Neutrophil (primary cell): ENCODE measurements around the gene CD200.

Source experiments
- H3K27ac ChIP-seq: fragments of 200-600 bp; sonication (generic); 2 replicates; pipeline ENCODE4 v1.5.1; 2016; ENCODE audit warnings: mild to moderate bottlenecking, moderate library complexity
- H3K27me3 ChIP-seq: fragments of 200-600 bp; sonication (generic); 2 replicates; pipeline ENCODE4 v1.6.0; 2016; ENCODE audit warnings: mild to moderate bottlenecking
- H3K36me3 ChIP-seq: fragments of 200-600 bp; sonication (generic); 2 replicates; pipeline ENCODE4 v1.5.1; 2017
- H3K4me1 ChIP-seq, 2 experiments: fragments of 200-600 bp in 1 of 2; sonication (generic) in 1 of 2; 1 replicate in 1 of 2; 2 replicates in 1 of 2; pipeline versions ENCODE4 v1.5.1 to v1.6.1; 2013 to 2016; ENCODE audit warnings: low read depth in 1 of 2, low read length in 1 of 2, mild to moderate bottlenecking in 1 of 2, moderate library complexity in 1 of 2; ENCODE audit not compliant: control insufficient read depth in 1 of 2, insufficient read depth in 1 of 2
- H3K4me3 ChIP-seq, 2 experiments: fragments of 200-600 bp in 1 of 2; sonication (generic) in 1 of 2; 1 replicate in 1 of 2; 2 replicates in 1 of 2; pipeline ENCODE4 v1.5.1; 2013 to 2016; ENCODE audit warnings: low read depth in 1 of 2, low read length in 1 of 2, mild to moderate bottlenecking in 1 of 2, moderate library complexity in 1 of 2
- H3K9me3 ChIP-seq: fragments of 200-600 bp; sonication (generic); 2 replicates; pipeline ENCODE4 v1.5.1; 2016
- TF ChIP-seq, protein P1 (sequence below): fragments of 200-600 bp; sonication (generic); IDR thresholded peaks from 2 replicates; pipeline ENCODE4 v1.5.1; 2016; ENCODE audit warnings: antibody characterized with exemption

Gene CD200

DNA sequence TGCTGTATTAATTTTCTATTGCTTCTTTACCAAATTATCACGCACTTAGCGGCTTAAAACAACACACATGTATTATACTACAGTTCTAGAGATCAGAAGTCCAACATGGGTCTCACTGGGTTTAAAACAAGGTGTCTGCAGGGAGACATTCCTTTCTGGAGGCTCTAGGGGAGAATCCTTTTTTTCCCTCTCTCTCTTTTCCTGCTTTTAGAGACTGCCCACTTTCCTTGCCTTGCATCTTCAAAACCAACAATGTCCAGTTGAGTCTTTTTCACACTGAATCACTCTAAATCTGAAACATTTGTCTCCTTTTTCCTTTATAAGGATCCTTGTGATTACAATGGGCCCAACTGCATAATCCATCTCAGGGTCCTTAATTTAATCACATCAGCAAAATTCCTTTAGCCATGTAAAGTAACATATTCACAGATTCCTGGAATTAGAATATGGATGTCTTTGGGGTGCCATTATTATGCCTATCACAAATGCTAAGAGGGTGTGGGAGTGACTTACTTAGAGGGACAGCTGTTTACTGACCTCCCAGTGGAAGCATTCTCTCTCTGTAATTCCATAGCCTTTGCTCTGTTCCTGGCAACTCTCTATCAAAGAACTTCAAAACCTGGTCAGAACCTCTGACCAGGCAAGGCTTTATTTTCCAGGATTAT, 21.8 kb downstream of the CD200 start:
- H3K9me3 ChIP-seq, result no peaks in the 10 kb centered on the region
- H3K4me3 ChIP-seq, result no peak overlapping the region
- H3K4me1 ChIP-seq, result peaks cover 0 to 8% of the 10 kb centered on the region in 2 experiments
- no peak overlapping the region for H3K27ac ChIP-seq
- TF ChIP-seq, protein P1, sequence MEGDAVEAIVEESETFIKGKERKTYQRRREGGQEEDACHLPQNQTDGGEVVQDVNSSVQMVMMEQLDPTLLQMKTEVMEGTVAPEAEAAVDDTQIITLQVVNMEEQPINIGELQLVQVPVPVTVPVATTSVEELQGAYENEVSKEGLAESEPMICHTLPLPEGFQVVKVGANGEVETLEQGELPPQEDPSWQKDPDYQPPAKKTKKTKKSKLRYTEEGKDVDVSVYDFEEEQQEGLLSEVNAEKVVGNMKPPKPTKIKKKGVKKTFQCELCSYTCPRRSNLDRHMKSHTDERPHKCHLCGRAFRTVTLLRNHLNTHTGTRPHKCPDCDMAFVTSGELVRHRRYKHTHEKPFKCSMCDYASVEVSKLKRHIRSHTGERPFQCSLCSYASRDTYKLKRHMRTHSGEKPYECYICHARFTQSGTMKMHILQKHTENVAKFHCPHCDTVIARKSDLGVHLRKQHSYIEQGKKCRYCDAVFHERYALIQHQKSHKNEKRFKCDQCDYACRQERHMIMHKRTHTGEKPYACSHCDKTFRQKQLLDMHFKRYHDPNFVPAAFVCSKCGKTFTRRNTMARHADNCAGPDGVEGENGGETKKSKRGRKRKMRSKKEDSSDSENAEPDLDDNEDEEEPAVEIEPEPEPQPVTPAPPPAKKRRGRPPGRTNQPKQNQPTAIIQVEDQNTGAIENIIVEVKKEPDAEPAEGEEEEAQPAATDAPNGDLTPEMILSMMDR, result no peak
- no peaks in the 10 kb centered on the region for H3K27me3 ChIP-seq
- H3K36me3 ChIP-seq, result no peaks in the 10 kb centered on the region

DNA sequence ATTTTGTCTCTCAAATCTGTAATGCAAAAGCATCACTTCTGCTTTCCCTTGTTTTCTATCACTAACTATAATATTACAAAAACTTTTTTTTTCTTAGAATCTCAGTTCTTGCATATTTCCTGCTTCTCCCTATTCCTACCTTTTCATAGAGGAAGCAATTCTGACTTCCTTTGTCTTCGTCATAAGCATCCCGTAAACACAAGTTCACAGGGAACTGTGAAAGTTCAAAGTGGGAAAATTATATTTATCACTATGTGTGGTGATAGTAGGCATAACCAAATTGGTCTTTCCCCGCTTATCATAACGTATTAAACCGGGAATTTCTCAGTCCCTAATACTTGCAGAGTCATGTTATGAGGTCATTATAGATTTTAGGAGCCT, 22.3 kb downstream of the CD200 start:
- Histone ChIP-seq H3K4me3 (no peak overlapping the region), H3K4me1 (peaks cover 0 to 8% of the 10 kb centered on the region in 2 experiments), H3K27ac (no peak overlapping the region), H3K36me3 (no peaks in the 10 kb centered on the region), H3K27me3 (no peaks in the 10 kb centered on the region), H3K9me3 (no peaks in the 10 kb centered on the region)
- TF ChIP-seq, protein P1, result no peak

DNA sequence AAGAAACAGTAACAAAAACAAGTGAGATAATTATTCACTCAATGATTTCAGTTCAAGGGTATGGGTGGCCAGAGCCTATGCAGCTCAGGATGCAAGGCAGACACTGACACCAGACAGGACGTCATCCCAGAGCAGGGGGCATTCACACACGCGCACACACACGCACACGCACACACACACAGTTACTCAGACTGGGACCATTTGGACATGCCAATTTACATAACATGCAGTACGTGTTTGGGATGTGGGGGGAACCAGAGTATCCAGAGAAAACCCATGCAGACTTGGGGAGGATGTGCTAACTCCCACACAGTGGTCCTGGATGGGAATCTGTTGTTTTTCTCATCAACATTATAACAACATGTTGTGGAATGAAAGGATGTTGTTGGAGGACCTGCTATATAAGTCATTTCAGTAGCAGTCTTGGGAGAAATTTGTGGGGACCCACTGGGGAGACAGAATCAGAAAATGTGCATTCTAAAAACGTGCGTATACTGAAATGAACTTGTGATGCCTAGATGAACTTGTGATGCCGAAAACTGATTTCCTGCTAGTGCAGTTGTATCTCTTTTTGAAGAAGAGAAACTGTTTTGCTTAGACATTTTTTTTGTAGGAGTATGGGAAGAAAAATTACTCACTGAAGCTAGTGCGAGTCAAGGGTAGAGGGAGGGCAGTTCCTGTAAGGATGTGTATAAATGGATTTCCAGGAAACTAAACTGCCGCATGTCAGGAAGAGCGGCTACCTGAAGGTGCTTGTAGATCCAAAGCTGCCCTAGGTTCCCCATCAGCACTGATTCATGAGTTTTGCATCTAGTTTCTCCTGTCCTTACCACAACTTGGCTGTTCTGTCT, 25.2 kb downstream of the CD200 start:
- Histone ChIP-seq H3K36me3 (no peaks in the 10 kb centered on the region), H3K9me3 (no peaks in the 10 kb centered on the region), H3K4me3 (no peak overlapping the region), H3K27ac (no peak overlapping the region), H3K4me1 (peaks cover 0 to 8% of the 10 kb centered on the region in 2 experiments), H3K27me3 (no peaks in the 10 kb centered on the region)
- TF ChIP-seq, protein P1, result no peak

DNA sequence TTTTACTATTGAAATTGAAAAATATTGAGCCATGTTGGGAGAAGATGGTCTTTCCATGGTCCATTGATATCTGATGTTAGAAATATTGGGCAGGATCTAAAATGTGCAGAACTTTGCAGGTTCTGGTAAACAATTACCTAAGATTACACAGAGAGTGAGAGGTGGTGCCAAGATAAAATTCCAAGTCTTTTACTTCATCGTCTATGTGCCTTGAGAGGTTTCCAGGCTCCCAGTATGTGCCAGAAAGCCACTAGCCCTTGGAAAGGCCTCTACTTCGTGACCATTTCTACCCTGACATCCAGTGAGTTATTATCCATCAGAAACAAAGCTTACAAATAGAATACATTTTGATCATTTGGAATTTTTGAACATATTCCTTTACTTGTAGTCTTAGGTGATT, 27.6 kb downstream of the CD200 start:
- Histone ChIP-seq H3K36me3 (no peaks in the 10 kb centered on the region), H3K27me3 (no peaks in the 10 kb centered on the region), H3K9me3 (no peaks in the 10 kb centered on the region), H3K4me3 (no peak overlapping the region), H3K4me1 (peaks cover 0 to 8% of the 10 kb centered on the region in 2 experiments), H3K27ac (no peak overlapping the region)
- TF ChIP-seq, protein P1, result no peak

DNA sequence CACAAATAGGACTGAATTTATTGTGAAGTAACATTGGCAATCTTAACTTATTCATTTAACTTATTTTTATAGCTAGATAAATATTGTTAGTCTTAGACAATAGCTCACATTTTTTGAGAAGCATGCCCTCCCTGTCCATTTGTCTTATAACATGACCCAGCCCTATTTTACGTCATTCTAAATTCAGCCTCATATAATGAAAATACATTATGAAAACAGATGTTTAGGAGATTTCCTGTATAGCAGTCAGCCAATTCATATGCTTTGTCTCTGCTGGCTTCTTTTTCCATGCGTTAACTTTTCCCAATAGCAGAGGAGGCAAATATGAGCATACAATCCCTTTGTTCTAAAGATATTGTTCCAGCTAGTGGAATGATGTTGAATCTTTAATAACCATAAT, 29.3 kb downstream of the CD200 start:
- H3K4me1 ChIP-seq, result peaks cover 0 to 8% of the 10 kb centered on the region in 2 experiments
- TF ChIP-seq, protein P1, result no peak

More for the DNA sequence above, 29.3 kb downstream of the CD200 start:
- H3K27ac ChIP-seq, result no peak overlapping the region
- no peaks in the 10 kb centered on the region for H3K36me3 ChIP-seq
- H3K27me3 ChIP-seq, result no peaks in the 10 kb centered on the region
- H3K4me3 ChIP-seq, result no peak overlapping the region
- no peaks in the 10 kb centered on the region for H3K9me3 ChIP-seq
